Ascending aorta (tissue), 2 donors: ENCODE results near the gene ZNF385A. TPM values are rescaled to one million over a fixed set of nuclear protein-coding genes. Genes with fewer than 3 reads are reported as not detected.

Experiments
- DNase-seq, 2 donors: peaks; one replicate each; pipeline ENCODE4 v3.0.0-alpha.2; 2019; ENCODE audit warnings: low spot score in 2 of 2
- H3K27ac ChIP-seq, 2 donors: fragments of 200-600 bp; sonication (generic); one replicate each; pipeline ENCODE4 v1.5.1; 2016 to 2017; ENCODE audit warnings: mild to moderate bottlenecking in 1 of 2
- H3K27me3 ChIP-seq: fragments of 200-600 bp; sonication (generic); one replicate; pipeline ENCODE4 v1.5.1; 2017
- H3K36me3 ChIP-seq, 2 donors: fragments of 200-600 bp; sonication (generic); one replicate each; pipeline ENCODE4 v1.5.1; 2016
- H3K4me1 ChIP-seq, 2 donors: fragments of 200-600 bp; sonication (generic); one replicate each; pipeline ENCODE4 v1.5.1; 2016 to 2017; ENCODE audit warnings: mild to moderate bottlenecking in 1 of 2
- H3K4me3 ChIP-seq, 2 donors: fragments of 200-600 bp; sonication (generic); one replicate each; pipeline ENCODE4 v1.5.1; 2016 to 2017; ENCODE audit warnings: mild to moderate bottlenecking in 1 of 2
- H3K9me3 ChIP-seq, 2 donors: fragments of 200-600 bp; sonication (generic); one replicate each; pipeline ENCODE4 v1.5.1; 2016
- CTCF ChIP-seq, 3 experiments: fragments of 200-600 bp in 2 of 3; fragments of 450-650 bp in 1 of 3; sonication (generic) in 2 of 3; IDR thresholded peaks; one replicate each; pipeline ENCODE4 v1.5.1; 2016 to 2019; ENCODE audit warnings: antibody characterized with exemption in 3 of 3, mild to moderate bottlenecking in 1 of 3, moderate library complexity in 1 of 3
- intact Hi-C: fragments of 100-400 bp; cut with DNase I; formaldehyde crosslinking; loops from one replicate; pipeline ENCODE4 v1.15.1; 2023
- total RNA-seq: library from RNA; depleted of rRNA; stranded (reverse); fragments of >200 nt; gene quantifications from one replicate; pipeline ENCODE4 v1.1.0, GENCODE V29; 2016

Gene ZNF385A
- total RNA-seq, 1 donor from 2014 or later = 53.2 TPM

- H3K4me3 ChIP-seq = peak overlapping the region; percentile 42 to 75
- peaks cover 3 to 4% of the 10 kb centered on the region in 2 donors for H3K4me1 ChIP-seq
- TF ChIP-seq CTCF (IDR thresholded peaks at IDR 0.05) = no peak
- peak overlapping the region in 1 of 2 donors; percentile 75 for H3K27ac ChIP-seq
- intact Hi-C loops = loop anchor here (1.0 kb wide), 1 partner anchor 9 kb away; no protein-coding TSS in a partner anchor
- H3K9me3 ChIP-seq = no peaks in the 10 kb centered on the region
- no peak for DNase-seq
- no peaks in the 10 kb centered on the region for H3K27me3 ChIP-seq
- peaks cover 0 to 8% of the 10 kb centered on the region in 2 donors for H3K36me3 ChIP-seq
Observed at GRCh38 chr12:54378796-54379397, 5.6 kb downstream of the ZNF385A start.

- H3K4me1 ChIP-seq = peaks cover 3 to 4% of the 10 kb centered on the region in 2 donors
- peak overlapping the region in 1 of 2 donors; percentile 42 for H3K4me3 ChIP-seq
Observed at GRCh38 chr12:54377797-54378515, 6.6 kb downstream of the ZNF385A start.

GRCh38 chr12:54377007-54377406 lies 7.5 kb downstream of the ZNF385A start:
- Histone ChIP-seq H3K9me3 (no peaks in the 10 kb centered on the region), H3K4me1 (peaks cover 3 to 4% of the 10 kb centered on the region in 2 donors), H3K4me3 (no peak overlapping the region), H3K27me3 (no peaks in the 10 kb centered on the region), H3K27ac (peak overlapping the region in 1 of 2 donors; percentile 10), H3K36me3 (peaks cover 0 to 8% of the 10 kb centered on the region in 2 donors)
- TF ChIP-seq CTCF (IDR thresholded peaks at IDR 0.05) = no peak
- intact Hi-C loops = no loop called here
- DNase-seq = no peak

More at GRCh38 chr12:54377797-54378515, 6.6 kb downstream of the ZNF385A start:
- Histone ChIP-seq H3K9me3 (no peaks in the 10 kb centered on the region), H3K27me3 (no peaks in the 10 kb centered on the region), H3K27ac (no peak overlapping the region), H3K36me3 (peaks cover 0 to 8% of the 10 kb centered on the region in 2 donors)
- no peak for DNase-seq
- intact Hi-C loops = no loop called here
- TF ChIP-seq CTCF (IDR thresholded peaks at IDR 0.05) = no peak

- H3K27me3 ChIP-seq = no peaks in the 10 kb centered on the region
- no peaks in the 10 kb centered on the region for H3K9me3 ChIP-seq
- H3K36me3 ChIP-seq = peaks cover 0 to 8% of the 10 kb centered on the region in 2 donors
- no peak overlapping the region for H3K4me3 ChIP-seq
- H3K27ac ChIP-seq = peak overlapping the region in 1 of 2 donors; percentile 10
- intact Hi-C loops = no loop called here
- H3K4me1 ChIP-seq = peaks cover 3 to 8% of the 10 kb centered on the region in 2 donors
- no peak for TF ChIP-seq CTCF (IDR thresholded peaks at IDR 0.05)
- DNase-seq = no peak
Observed at GRCh38 chr12:54376596-54376995, 7.9 kb downstream of the ZNF385A start.

GRCh38 chr12:54375259-54375579 lies 9.3 kb downstream of the ZNF385A start:
- Histone ChIP-seq H3K4me1 (peaks cover 3 to 13% of the 10 kb centered on the region in 2 donors), H3K9me3 (no peaks in the 10 kb centered on the region), H3K27me3 (no peaks in the 10 kb centered on the region), H3K4me3 (no peak overlapping the region), H3K36me3 (peaks cover 0 to 8% of the 10 kb centered on the region in 2 donors), H3K27ac (no peak overlapping the region)
- DNase-seq = no peak
- intact Hi-C loops = no loop called here
- no peak for TF ChIP-seq CTCF (IDR thresholded peaks at IDR 0.05)
